ENCODE results near the gene SLC36A2. TPM values are rescaled to one million over a fixed set of nuclear protein-coding genes. Genes with fewer than 3 reads are reported as not detected.
A peak's percentile ranks its signal among the peaks of the same experiment; 100 is the strongest.
"Not testable (repeated sequence)": the region's sequence is repeated elsewhere in the genome, so short reads cannot be mapped to it uniquely, and the experiment has no call there.

The SLC36A2 gene
- total RNA-seq, 1 donor from 2014 or later: not detected

DNA sequence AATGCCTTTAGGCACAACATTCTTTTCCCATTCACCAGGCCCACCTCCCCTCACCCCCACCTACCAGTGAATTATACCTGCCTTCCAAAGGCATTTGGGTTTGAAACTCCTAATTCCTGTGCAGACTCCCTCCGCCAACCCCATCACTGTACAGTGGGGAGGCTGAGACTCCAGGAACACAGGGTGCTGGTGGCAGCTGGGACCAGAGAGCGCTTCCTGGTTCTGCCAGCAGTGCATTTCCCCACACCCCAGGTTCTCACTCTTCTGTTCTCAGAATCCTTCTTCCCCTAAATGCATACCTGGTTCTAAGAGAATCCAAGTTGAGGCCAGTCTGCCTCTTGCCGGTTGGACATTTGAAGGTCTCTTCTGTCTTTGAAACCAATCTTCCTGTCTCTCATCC, 21.1 kb downstream of the SLC36A2 start:
- no peak for DNase-seq (ENCODE audit: low spot score)

DNA sequence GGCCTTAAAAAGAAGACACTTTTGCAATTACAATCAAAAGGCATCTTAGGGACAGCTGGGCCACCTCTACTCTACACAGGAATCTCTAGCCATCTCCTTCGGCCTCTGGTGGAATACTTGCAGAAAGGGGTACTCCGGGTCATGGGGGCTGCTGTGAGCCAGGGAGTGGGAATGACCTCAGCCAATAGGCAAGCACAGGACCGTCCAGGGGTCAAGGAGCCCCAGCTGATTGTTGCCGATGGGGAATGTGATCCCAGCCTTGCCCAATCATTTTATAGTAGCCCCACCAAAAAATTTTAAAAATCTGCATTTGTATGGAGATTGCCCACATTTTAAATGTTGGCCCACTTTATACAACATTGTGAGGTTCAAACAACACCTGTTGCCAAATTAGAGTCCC, 26.9 kb downstream of the SLC36A2 start:
- no peak for DNase-seq (ENCODE audit: low spot score)

DNA sequence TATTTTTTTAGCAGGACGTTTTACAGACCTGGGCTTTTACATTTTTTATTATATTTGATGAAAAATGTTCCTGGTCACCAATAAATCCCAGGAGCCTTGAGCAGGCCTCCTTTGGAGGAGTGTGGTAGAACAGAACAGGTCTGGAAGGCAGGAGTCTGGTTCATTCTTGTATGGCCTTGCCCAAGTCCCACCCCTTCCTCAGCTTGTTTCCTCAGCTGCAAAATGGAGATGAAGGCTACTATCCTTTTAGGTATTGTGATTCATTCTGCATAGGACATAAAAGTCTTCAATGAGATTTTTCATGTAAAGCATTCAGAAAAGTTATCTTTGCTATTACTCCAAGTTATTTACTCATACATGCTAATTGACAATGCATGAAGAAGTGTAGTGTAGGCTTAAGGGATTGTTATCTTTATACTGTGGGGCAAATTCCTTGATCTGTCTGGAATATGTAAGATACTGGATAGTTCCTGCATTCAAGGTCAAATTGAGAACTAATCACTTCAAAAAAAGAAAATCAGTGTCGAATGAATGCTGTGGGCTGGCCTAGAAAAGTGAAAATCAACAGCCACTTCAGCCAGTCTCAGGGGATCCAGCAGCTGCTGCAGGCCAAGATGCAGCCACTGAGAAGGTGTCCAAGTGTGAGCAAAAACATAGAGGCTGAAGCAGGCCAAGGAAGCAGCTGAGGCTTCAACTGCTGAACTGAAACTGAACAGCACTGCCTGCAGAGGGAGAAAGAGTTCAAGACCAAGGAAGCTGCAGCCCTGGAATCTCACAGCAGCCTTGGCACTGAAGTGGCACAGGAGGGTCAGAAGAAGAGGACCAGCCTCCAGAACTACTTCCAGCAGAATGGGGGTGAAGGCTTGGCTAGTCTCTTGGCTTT, 28.3 kb downstream of the SLC36A2 start:
- DNase-seq (ENCODE audit: low spot score): no peak

DNA sequence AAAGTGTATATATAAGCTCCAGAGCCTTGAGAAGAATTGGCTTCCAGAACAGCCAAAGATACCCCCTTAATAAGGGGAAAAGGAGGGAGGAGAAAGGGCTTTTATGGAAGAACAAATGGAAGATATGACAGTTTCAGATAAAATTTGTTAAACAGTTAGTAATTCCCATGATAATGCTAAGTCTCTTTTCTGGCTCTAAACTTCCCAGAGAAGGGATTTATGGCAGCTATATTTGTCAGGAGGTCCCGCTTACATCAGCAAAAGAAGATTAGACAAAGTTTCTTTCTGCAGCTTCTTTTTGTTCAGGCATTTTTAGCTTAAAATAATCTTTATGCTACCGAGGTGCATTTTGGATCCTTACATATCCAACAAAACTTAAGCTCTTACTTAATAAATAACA, 29.5 kb downstream of the SLC36A2 start:
- DNase-seq (ENCODE audit: low spot score): no peak

DNA sequence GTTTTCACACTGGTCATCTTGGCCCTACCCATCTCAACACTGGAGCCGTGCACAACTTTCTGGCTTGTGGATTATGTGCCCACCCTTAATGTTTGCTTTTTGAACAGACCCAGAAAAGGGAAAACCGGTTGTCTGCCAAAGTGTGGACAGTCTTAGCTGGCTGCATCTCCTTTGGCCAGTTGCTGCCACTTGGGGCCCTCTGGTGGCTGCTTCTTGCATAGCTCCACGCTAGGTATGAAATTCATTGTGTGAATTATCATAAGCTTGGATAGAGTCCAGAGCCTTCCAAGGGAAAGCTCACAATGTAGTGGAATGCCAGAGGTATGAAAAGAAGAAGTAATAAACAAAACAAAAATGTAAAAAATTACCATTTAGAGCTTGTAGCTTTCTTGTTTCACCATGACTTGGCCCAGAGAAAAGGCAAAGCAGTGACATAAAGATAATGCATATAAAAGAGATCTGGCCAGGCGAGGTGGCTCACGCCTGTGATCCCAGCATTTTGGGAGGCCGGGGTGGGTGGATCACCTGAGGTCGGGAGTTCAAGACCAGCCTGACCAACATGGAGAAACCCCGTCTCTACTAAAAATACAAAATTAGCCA, 31.3 kb downstream of the SLC36A2 start:
- peak; percentile 78 for DNase-seq (ENCODE audit: low spot score)

DNA sequence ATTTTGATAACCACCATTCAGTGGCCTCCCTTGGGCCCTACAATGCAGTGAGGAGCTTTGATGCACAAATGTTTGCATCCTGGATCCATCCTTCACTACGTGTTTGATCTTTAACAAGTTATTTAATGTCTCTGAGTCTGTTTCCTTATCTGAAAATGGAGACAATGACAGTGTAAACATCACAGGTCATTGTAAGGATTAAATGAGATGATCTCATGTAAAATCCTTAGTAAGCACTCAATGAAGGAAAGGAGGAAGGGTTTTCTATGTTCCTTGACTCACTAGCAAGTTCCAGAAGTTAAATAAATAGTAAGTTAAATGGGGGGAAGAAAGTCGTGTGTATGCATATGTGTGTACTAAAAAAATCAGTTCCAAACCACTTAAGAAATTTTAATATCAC, 34.0 kb downstream of the SLC36A2 start:
- DNase-seq (ENCODE audit: low spot score): no peak

DNA sequence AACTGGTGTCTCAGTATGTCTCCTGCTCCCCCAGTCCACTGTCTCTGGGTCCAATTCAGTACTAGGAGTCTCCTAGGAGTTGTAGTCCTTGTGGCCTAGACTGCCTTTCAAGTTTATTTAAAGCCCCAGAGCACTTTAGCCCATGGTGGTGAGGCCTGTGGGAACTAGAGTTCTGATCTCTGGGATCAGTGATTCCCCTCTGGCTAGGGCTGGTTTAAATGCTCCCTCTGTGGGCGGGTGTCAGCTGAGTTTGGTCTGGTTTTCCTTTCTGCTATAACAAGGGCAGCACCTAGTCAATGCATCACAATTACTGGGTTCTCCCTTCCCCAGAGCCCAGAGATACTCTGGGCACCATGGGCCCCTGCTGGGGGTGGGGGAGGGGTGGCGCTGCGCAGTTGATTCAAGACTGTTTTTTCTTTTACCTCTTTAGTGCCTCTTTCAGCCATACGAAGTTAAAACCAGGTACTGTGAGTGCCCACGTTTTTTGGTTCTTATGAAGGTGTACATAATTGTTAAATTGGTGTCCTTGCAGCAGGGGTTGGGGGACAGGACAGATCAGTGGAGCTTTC, 34.5 kb downstream of the SLC36A2 start:
- DNase-seq (ENCODE audit: low spot score): no peak

DNA sequence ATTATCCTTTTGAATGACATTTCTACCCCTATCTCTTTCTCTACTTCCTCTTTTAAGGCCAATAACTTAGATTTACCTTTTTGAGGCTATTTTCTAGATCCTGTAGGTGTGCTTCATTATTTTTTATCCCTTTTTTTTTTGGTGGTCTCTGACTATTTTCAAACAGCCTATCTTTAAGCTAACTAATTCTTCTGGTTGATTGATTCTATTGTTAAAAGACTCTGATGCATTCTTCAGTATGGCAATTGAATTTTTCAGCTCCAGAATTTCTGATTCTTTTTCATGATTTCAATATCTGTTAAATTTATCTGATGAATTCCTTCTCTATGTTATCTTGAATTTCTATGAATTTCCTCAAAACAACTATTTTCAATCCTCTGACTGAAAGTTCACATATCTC, 36.4 kb downstream of the SLC36A2 start:
- no peak for DNase-seq (ENCODE audit: low spot score)

DNA sequence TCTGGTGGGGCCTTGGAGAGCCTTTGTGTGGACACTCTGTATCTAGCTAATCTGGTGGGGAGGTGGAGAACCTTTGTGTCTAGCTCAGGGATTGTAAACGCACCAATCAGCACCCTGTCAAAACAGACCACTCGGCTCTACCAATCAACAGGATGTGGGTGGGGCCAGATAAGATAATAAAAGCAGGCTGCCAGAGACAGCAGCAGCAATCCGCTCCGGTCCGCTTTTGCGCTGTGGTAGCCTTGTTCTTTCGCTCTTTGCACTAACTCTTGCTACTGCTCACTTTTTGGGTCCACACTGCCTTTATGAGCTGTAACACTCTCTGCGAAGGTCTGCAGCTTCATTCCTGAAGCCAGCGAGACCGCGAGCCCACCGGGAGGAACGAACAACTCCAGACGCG, 37.5 kb downstream of the SLC36A2 start:
- DNase-seq (ENCODE audit: low spot score): not testable (repeated sequence)

DNA sequence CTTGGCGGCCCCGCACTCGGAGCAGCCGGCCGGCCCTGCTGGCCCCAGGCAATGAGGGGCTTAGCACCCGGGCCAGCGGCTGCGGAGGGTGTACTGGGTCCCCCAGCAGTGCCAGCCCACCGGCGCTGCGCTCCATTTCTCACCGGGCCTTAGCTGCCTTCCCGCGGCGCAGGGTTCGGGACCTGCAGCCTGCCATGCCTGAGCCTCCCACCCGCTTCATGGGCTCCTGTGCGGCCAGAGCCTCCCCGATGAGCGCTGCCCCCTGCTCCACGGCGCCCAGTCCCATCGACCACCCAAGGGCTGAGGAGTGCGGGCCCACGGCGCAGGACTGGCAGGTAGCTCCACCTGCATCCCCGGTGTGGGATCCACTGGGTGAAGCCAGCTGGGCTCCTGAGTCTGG, 38.1 kb downstream of the SLC36A2 start:
- not testable (repeated sequence) for DNase-seq (ENCODE audit: low spot score)

DNA sequence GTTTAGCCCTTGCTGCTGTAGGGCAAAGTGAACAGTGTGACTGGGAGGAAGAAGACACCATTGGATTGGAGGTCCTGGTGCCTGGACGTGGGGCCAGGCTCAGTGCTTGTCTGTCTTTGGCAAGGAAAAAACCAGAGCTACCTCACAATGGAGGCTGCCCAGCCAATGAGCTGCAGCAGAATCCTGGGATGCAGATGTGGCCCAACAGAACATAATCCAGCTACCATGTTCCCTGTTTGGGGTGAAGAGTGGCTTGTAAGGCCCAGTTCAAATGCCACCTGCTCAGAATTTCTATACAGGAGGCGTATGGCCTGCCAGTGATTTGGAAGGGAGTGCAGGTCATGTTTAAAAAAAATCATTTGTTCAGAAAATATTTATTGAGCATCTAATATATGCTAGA, 43.7 kb downstream of the SLC36A2 start, which contains the start of gene SLC36A3:
SLC36A3 (minus strand) TSS at position 101 of the 400 bp plus-strand sequence. CDS start 412 bp downstream, outside the sequence.
- no peak for DNase-seq (ENCODE audit: low spot score)

DNA sequence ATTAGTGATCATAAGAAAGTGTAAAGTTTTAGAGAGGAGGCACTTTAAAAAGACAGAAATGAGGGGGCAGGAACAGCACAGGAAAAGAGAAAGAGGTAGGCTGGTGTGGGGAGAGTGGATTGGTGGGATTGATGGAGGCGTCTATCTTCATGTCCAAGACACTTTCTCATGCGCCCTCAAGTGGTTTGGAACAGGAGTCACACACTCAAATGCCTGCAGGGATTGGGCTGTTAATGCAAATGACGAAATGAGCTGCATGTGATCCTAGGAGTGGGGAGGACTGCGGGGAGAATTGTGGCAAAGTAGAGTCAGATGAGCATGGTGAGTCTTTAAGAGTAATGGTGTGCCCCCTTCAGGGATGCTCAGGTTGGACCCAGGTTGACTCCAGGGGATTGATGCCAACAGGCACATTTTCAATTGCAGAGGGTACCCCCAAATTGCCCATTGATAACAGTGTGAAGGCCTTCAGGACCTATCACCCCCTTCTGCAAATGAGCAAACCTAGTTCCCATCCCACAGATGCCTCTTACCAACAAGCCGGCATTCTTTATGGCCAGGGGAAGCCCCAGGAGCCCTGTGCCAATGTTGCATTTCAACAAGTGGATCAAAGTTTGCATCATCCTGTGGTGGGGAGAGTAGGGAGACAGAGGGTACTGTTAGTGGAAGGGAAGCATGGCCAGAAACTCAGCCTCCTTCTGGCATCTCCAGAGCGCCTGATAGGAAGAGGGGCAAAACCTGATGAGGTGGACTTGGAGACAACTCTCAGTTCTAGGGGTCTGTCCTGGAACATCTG, 49.1 kb downstream of the SLC36A2 start:
- DNase-seq (ENCODE audit: low spot score): no peak

DNA sequence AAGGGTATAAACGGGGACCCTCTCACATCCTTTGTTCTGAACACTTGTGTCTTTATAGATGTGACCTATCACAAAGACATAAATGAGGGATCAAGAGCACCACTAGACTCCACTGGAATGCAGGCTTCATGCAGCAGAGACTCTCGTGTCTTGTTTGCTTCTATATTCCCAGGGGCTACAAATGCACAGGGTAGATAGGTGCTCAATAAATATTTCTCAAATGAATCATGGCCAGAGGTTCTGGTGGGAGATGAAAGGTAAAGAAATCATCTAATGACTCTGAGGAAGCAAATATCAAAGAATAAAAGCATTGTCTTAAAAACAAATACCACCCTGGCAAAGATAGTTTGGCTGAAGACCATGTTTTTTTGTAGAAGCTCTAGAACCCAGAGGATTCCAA, 50.4 kb downstream of the SLC36A2 start:
- no peak for DNase-seq (ENCODE audit: low spot score)

DNA sequence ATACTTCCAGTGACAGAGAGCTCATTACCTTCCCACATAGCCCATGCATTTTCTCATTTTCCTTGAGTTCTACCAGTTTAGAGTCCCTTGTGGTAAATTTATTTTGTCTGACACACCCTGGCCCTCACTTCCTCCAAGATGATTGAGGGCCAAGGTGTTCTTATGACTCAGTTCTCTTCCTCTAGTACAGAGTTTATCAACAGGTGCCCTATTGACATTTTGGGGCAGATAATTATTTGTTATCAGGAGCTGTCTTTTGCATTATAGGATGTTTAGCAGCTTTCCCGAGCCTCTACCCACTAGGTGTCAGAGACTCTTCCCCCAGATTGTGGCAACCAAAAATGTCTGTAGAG, 50.9 kb downstream of the SLC36A2 start:
- DNase-seq (ENCODE audit: low spot score): no peak

DNA sequence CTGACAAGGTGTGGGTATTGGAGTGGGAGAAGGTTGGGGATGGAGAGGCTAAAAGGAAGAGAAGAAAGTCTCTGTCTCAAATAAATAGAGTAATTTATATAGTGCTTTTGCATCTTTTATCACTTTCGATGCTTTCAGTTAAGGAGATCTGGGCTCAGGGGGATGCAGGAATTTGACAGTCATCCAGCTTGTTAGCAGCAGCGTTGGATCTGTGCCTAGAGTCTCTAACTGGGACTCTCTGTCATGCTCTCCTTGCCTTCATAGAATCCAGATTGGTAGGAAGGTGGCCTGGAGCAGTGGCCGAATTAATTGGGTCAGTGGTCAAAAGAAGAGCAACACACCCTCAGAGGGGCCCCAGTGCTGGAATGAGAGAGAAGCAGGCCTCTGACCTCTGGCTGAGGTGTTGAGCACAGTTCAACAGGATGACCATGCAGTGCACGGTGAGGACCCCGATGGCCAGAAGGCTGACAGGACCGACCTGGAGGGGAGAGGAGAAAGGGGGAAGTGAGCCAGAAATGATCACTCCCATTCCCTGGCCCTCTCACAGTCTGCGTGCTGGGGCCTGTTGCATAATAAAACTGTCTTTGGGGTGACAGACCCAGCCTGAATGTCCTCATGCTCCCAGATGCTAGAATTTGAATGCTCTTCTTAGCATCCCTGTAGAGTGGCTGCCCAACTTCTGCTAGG, 51.4 kb downstream of the SLC36A2 start:
- no peak for DNase-seq (ENCODE audit: low spot score)

DNA sequence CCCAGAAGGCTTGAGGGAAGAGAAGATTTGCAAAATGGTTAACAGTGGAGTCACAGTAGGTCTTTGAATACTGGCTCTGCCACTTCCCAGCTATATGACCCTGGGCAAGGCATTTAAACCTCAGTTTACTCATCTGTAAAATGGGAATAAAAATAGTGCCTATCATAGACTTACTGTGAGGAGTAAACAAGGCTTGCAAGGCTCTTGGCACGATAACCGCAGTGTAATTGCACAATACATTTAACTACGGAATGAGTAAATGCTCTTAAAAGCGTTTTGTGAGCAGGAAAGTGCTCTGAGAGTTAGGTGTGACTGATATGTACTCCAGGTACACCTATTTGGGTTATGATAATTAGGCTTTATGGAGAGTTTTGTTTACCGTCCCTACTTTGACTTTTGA, 52.2 kb downstream of the SLC36A2 start:
- no peak for DNase-seq (ENCODE audit: low spot score)

DNA sequence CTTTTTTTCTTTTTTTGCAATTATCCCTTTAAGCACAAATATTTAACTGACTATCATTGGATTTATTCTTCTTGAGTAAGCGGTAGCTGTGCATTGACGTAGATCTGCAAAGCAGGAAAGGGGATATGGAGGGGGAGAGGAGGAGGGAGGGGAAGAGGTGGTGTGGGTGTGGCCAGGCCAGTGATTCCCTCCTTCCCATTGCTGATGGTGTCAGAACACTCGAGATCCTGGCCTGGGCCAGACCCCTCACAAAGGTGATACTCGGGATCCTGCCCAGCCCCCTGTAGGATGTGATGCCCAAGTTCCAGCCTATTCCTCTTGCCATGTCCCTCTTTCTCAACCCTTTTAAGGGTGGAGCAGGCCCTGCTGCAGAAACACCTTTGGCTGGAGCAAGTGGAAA, 53.7 kb downstream of the SLC36A2 start:
- DNase-seq (ENCODE audit: low spot score): no peak

DNA sequence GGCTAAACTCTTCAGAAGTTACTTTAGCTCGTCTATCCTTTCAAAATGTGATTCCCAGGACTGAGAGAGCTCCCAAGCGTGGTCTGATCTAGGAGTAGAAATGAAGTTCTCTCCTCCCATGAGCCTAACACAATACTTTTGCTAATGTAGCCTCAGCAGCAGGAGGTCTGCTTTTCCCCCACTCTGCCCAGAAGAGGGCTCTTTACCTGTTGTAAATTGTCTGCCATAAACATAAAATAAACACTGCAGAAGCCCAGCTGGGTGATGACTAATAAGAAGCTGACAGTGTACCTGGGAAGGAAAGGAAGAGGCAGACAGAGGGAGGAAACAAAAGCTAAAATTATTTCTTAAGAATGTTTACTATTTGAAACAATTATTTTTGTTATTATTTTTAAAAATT, 59.2 kb downstream of the SLC36A2 start:
- DNase-seq (ENCODE audit: low spot score): no peak

DNA sequence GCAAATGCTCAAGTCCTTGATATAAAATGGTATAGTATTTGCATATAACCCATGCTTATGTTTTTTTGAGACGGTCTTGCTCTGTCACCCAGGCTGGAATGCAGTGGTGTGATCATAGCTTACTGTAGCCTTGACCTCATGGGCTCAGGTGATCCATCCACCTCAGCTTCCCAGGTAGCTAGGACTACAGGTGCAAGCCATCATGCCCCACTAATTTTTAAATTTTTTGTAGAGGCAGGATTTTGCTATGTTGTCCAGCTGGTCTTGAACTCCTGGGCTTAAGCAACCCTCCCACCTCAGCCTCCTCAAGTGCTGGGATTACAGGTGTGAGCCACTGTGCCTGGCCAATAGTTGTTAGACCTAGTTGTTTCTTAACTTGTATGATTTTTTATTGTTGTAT, 61.1 kb downstream of the SLC36A2 start:
- DNase-seq (ENCODE audit: low spot score): no peak

DNA sequence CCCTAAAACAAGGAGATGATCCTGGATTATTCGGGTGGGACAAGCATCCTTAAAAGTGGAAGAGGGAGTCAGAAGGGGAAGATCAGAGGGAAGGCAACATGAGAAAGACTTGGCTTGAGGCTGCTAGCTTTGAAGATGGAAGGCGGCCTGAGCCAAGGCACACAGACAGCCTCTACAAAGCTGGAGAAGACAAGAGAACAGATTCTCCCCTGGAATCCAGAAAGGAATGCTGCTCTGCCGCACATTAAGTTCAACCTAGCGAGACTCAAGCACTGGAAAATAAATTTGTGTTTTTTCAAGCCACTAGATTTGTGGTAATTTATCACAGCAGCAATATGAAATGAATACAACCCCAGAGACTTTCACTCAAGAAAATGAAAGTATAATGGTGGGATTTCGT, 61.7 kb downstream of the SLC36A2 start:
- DNase-seq (ENCODE audit: low spot score): no peak

DNA sequence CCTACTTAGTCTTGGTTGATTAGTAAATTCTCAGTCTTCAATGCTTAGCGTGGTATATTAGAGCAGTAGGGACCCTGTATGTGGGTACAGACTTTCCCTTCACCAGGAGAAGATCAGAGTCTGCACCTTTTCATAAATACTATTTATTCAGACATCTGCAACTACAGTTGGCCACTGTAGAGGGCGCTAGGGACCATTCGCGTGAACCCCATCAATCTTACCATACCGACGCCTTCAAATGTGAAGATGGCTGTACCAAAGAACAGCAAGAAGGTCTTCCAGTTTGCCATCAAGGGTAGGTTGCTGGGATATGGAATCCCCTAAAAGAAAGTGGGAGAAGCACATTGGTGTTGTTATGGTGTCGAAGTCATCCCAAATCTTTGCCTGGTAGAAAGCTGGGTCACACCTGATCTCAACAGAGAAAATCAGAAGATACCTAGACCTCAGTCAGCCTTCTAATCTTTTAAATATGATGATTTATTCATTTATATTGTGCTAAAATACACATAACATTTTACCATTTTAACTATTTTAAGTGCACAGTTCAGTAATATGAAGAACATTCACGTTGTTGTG, 62.9 kb downstream of the SLC36A2 start:
- no peak for DNase-seq (ENCODE audit: low spot score)

Measured in ureter (tissue), 1 donor.